Hepatocyte (in vitro differentiated cells): ENCODE results near the gene TPST1.

Experiments used
- EZH2phosphoT487 ChIP-seq: fragments of 200-600 bp; sonication (generic); IDR thresholded peaks from one replicate; pipeline ENCODE4 v1.6.1; 2018; ENCODE audit warnings: antibody characterized with exemption, mild to moderate bottlenecking, low read depth, moderate library complexity; ENCODE audit not compliant: unreplicated experiment, severe bottlenecking
- TF ChIP-seq, protein P1 (sequence below): fragments of 200-600 bp; sonication (generic); IDR thresholded peaks from 2 replicates; pipeline ENCODE4 v1.5.1; 2016; ENCODE audit warnings: antibody characterized with exemption, mild to moderate bottlenecking; ENCODE audit not compliant: poor library complexity

- no peak for TF ChIP-seq EZH2phosphoT487
- TF ChIP-seq, protein P1, sequence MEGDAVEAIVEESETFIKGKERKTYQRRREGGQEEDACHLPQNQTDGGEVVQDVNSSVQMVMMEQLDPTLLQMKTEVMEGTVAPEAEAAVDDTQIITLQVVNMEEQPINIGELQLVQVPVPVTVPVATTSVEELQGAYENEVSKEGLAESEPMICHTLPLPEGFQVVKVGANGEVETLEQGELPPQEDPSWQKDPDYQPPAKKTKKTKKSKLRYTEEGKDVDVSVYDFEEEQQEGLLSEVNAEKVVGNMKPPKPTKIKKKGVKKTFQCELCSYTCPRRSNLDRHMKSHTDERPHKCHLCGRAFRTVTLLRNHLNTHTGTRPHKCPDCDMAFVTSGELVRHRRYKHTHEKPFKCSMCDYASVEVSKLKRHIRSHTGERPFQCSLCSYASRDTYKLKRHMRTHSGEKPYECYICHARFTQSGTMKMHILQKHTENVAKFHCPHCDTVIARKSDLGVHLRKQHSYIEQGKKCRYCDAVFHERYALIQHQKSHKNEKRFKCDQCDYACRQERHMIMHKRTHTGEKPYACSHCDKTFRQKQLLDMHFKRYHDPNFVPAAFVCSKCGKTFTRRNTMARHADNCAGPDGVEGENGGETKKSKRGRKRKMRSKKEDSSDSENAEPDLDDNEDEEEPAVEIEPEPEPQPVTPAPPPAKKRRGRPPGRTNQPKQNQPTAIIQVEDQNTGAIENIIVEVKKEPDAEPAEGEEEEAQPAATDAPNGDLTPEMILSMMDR = no peak
Observed at GRCh38 chr7:66301737-66302136, 96.6 kb downstream of the TPST1 start.
